Measurements from ENCODE around the gene UTP4. TPM values are rescaled to one million over a fixed set of nuclear protein-coding genes. Genes with fewer than 3 reads are reported as not detected.
A peak's percentile ranks its signal among the peaks of the same experiment; 100 is the strongest.

UTP4 gene
- polyA plus RNA-seq, 1 experiment: 54.2 TPM

GRCh38 chr16:69110406-69110805 lies 22.0 kb upstream of the UTP4 start:
- no peak for TF ChIP-seq CTCF (IDR thresholded peaks at IDR 0.05; ENCODE audit: low read depth, low read length)
- Histone ChIP-seq H3K27me3 (ENCODE audit: control insufficient read depth, insufficient read depth, low read length) (peaks cover 2% of the 10 kb centered on the region), H3K27ac (ENCODE audit: low read depth, low read length) (no peak overlapping the region), H3K4me3 (ENCODE audit: low read depth, low read length) (no peak overlapping the region), H3K9me3 (ENCODE audit: control insufficient read depth, insufficient read depth, low read length) (no peaks in the 10 kb centered on the region; the same call in 1 of the 2 replicates)
- ChIA-PET CTCF (interaction anchor here (0.5 to 5.0 kb wide), 4 partner anchors 13 to 263 kb away, joined by 3 to 60 read pairs (median 4); no protein-coding TSS in a partner anchor), POLR2A (no interaction called here)
- no peak for DNase-seq (ENCODE audit: low read depth, low spot score)

GRCh38 chr16:69111216-69111875 lies 21.1 kb upstream of the UTP4 start:
- H3K27ac ChIP-seq (ENCODE audit: low read depth, low read length): no peak overlapping the region
- H3K27me3 ChIP-seq (ENCODE audit: control insufficient read depth, insufficient read depth, low read length): peaks cover 2% of the 10 kb centered on the region
- no peak for DNase-seq (ENCODE audit: low read depth, low spot score)
- POLR2A ChIA-PET: interaction anchor here (0.7 kb wide), 1 partner anchor 37 kb away, joined by 4 read pairs; no protein-coding TSS in a partner anchor
- no peaks in the 10 kb centered on the region; the same call in 1 of the 2 replicates for H3K9me3 ChIP-seq (ENCODE audit: control insufficient read depth, insufficient read depth, low read length)
- no peak for TF ChIP-seq CTCF (IDR thresholded peaks at IDR 0.05; ENCODE audit: low read depth, low read length)
- H3K4me3 ChIP-seq (ENCODE audit: low read depth, low read length): no peak overlapping the region
- CTCF ChIA-PET: interaction anchor here (1.0 to 5.0 kb wide), 4 partner anchors 11 to 264 kb away, joined by 3 to 60 read pairs (median 8); no protein-coding TSS in a partner anchor

- ChIA-PET CTCF (interaction anchor here (1.0 to 5.0 kb wide), 5 partner anchors 11 to 265 kb away, joined by 3 to 60 read pairs (median 4); no protein-coding TSS in a partner anchor), POLR2A (interaction anchor here (0.7 kb wide), 1 partner anchor 38 kb away, joined by 4 read pairs; no protein-coding TSS in a partner anchor)
- H3K4me3 ChIP-seq (ENCODE audit: low read depth, low read length): no peak overlapping the region
- H3K27me3 ChIP-seq (ENCODE audit: control insufficient read depth, insufficient read depth, low read length): peaks cover 2% of the 10 kb centered on the region
- no peak for DNase-seq (ENCODE audit: low read depth, low spot score)
- H3K27ac ChIP-seq (ENCODE audit: low read depth, low read length): no peak overlapping the region
- TF ChIP-seq CTCF (IDR thresholded peaks at IDR 0.05; ENCODE audit: low read depth, low read length): no peak
- H3K9me3 ChIP-seq (ENCODE audit: control insufficient read depth, insufficient read depth, low read length): no peaks in the 10 kb centered on the region; the same call in 1 of the 2 replicates
Measured at GRCh38 chr16:69111876-69112230, 20.6 kb upstream of the UTP4 start.

GRCh38 chr16:69112285-69113129 lies 19.9 kb upstream of the UTP4 start:
- H3K27ac ChIP-seq (ENCODE audit: low read depth, low read length): no peak overlapping the region
- H3K4me3 ChIP-seq (ENCODE audit: low read depth, low read length): no peak overlapping the region
- H3K9me3 ChIP-seq (ENCODE audit: control insufficient read depth, insufficient read depth, low read length): no peaks in the 10 kb centered on the region
- POLR2A ChIA-PET: no interaction called here
- no peak for DNase-seq (ENCODE audit: low read depth, low spot score)
- TF ChIP-seq CTCF (IDR thresholded peaks at IDR 0.05; ENCODE audit: low read depth, low read length): peak; percentile 81
- CTCF ChIA-PET: interaction anchor here (0.6 to 5.0 kb wide), 12 partner anchors 11 to 265 kb away, joined by 3 to 60 read pairs (median 4); no protein-coding TSS in a partner anchor
- H3K27me3 ChIP-seq (ENCODE audit: control insufficient read depth, insufficient read depth, low read length): peaks cover 2% of the 10 kb centered on the region

All from AG04450 (cell line).